ENCODE measurements around the gene NCK2.

- TF ChIP-seq CTCF (IDR thresholded peaks at IDR 0.05) (no peak), POLR2A (IDR thresholded peaks at IDR 0.05) (no peak)
These were observed 166.0 kb downstream of the NCK2 start for GRCh38 chr2:105910497-105911238.

Data from sigmoid colon (tissue), 3 donors.